Adrenal gland (tissue), 12 donors: ENCODE data around the gene UNC13B. TPM values are rescaled to one million over a fixed set of nuclear protein-coding genes. Genes with fewer than 3 reads are reported as not detected.

ENCODE experiments used
- DNase-seq, 7 donors: peaks; one replicate each; pipeline ENCODE4 v3.0.0-alpha.2; 2019 to 2020
- H3K27ac ChIP-seq, 5 donors: fragments of 200-600 bp; sonication (generic) in 4 of 5; 1 replicate in 3 of 5; 2 replicates in 2 of 5; pipeline versions ENCODE4 v1.5.1 to v1.8.0; 2016 to 2020; ENCODE audit warnings: mild to moderate bottlenecking in 1 of 5
- H3K27me3 ChIP-seq: fragments of 200-600 bp; 2 replicates; pipeline ENCODE4 v1.8.0; 2021
- H3K36me3 ChIP-seq, 2 donors: fragments of 200-600 bp; replicated peaks in 1 of 2; 1 replicate in 1 of 2; 2 replicates in 1 of 2; pipeline versions ENCODE4 v1.5.1 to v1.8.0; 2018 to 2022
- H3K4me1 ChIP-seq, 2 donors: fragments of 200-600 bp; replicated peaks in 1 of 2; 1 replicate in 1 of 2; 2 replicates in 1 of 2; pipeline versions ENCODE4 v1.5.1 to v1.8.0; 2018 to 2021
- H3K4me3 ChIP-seq, 4 donors: fragments of 200-600 bp; sonication (generic) in 3 of 4; one replicate each; pipeline ENCODE4 v1.5.1; 2016 to 2018
- H3K9me3 ChIP-seq, 3 donors: fragments of 200-600 bp; sonication (generic) in 1 of 3; replicated peaks in 1 of 3; 1 replicate in 2 of 3; 2 replicates in 1 of 3; pipeline versions ENCODE4 v1.5.1 to v1.8.0; 2016 to 2021
- CTCF ChIP-seq, 6 experiments: fragments of 450-650 bp in 4 of 6; fragments of 200-600 bp in 2 of 6; sonication (generic) in 1 of 6; IDR thresholded peaks; 1 replicate in 5 of 6; 2 replicates in 1 of 6; pipeline versions ENCODE4 v1.5.1 to v1.8.0; 2016 to 2021; ENCODE audit warnings: antibody characterized with exemption in 6 of 6, mild to moderate bottlenecking in 2 of 6, moderate library complexity in 1 of 6
- POLR2A ChIP-seq, 2 donors: fragments of 450-650 bp; IDR thresholded peaks; one replicate each; pipeline ENCODE4 v1.6.1; 2017; ENCODE audit warnings: antibody characterized with exemption in 2 of 2, mild to moderate bottlenecking in 2 of 2, moderate library complexity in 1 of 2
- WGBS, 4 donors: extraction: QIAGEN DNeasy Blood & Tissue Kit in 2 of 4; methylation state at CpG; one replicate each; pipeline versions ENCODE4 v1.1.5 to v1.1.7; 2013 to 2017; 5-methylcytosine and 5-hydroxymethylcytosine counted together
- intact Hi-C, 2 donors: fragments of 100-400 bp; cut with DNase I; formaldehyde crosslinking; loops; one replicate each; pipeline versions ENCODE4 v1.14.1 to v1.15.0; 2022 to 2023
- polyA plus RNA-seq, 3 donors: library from polyadenylated mRNA; stranded (reverse); fragments of 200-250 nt in 2 of 3; fragments of 350-450 nt in 1 of 3; fragmentation: Illumina TruSeq in 1 of 3; extraction: RNeasy Lipid Tissue Mini Kit (QIAGEN cat#74804) in 1 of 3; gene quantifications; one replicate each; pipeline ENCODE4 v1.2.3, GENCODE V29; 2013 to 2014
- total RNA-seq, 9 donors: library from RNA; depleted of rRNA in 4 of 9; stranded (reverse); fragments of >200 nt in 4 of 9; fragments of 120-200 nt in 1 of 9; fragmentation: NEBNext Ultra II Directional in 1 of 9; extraction: Animal tissue kit (Norgen Biotek cat#: 25700) in 1 of 9; gene quantifications; one replicate each; pipeline versions ENCODE4 v1.1.0 to v1.2.4, GENCODE V29; 2013 to 2023
- donor health status: healthy with polysubstance abuse.
- donor health status: Bipolar disorder and iron deficiency.
- donor health status: DM: yes; HTN: yes; CAD: no.
- donor health status: DM: no; HTN: no; CAD: no.
- donor health status: DM: no; HTN: no; CAD: no.
- donor health status: DM: yes; HTN: yes; CAD: no.

Gene UNC13B
- total and polyA plus RNA-seq, 12 donors, result 11.1 to 42.2 (median 30.5) TPM

GRCh38 chr9:35267710-35268109, 105.9 kb downstream of the UNC13B start:
- no peaks in the 10 kb centered on the region for H3K4me1 ChIP-seq
- no peak for DNase-seq
- H3K27ac ChIP-seq, result no peak overlapping the region
- H3K36me3 ChIP-seq, result no peaks in the 10 kb centered on the region
- no peaks in the 10 kb centered on the region for H3K27me3 ChIP-seq
- H3K4me3 ChIP-seq, result no peak overlapping the region
- intact Hi-C loops, result no loop called here
- H3K9me3 ChIP-seq, result no peaks in the 10 kb centered on the region
- TF ChIP-seq POLR2A (IDR thresholded peaks at IDR 0.05) (no peak), CTCF (IDR thresholded peaks at IDR 0.05) (no peak)

DNA sequence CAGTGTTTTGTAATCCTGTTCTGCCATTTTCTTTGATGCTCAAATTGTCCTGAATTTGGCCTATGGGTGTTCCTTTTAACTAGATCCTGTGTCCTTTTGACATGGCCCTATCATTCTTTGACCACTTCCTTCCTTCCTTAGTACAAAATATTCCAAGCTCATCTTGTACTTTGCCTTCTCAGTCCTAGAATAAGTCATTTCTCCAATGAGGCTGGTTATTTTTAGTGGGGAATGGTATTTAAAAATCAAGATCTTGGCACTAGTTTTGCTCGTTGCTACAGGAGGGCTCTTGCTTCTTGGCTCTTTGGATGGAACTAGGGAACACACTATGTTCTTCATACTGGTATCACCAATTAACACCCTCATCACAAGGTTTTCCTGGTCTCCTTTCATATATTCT, 108.1 kb downstream of the UNC13B start:
- no peaks in the 10 kb centered on the region for H3K4me1 ChIP-seq
- DNase-seq, result no peak
- 55 to 73% (median 57%) methylated on average over 1 of the region's 1 CpG for WGBS, 4 donors

DNA sequence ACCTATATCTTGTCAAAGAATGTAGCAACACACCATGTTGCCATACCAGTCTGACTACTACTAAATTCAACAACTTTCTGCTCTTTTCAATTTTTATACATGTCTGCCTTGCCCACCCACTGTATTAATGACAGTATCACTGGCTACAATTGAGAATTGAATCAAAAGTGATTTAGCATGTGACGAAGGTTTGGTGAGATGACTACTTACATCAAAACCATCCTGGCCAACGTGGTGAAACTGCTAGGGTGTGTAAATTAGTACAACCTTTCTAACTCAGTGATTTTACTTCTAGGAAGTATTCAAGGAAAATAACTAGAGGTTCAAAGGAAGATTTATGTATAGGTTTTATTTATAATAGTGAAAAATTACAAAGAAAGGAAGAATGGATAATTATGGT, 109.8 kb downstream of the UNC13B start:
- Histone ChIP-seq H3K4me1 (peaks cover 0 to under 1% of the 10 kb centered on the region in 2 donors), H3K4me3 (no peak overlapping the region), H3K27me3 (no peaks in the 10 kb centered on the region), H3K27ac (no peak overlapping the region), H3K36me3 (no peaks in the 10 kb centered on the region), H3K9me3 (no peaks in the 10 kb centered on the region)
- TF ChIP-seq CTCF (IDR thresholded peaks at IDR 0.05) (no peak), POLR2A (IDR thresholded peaks at IDR 0.05) (no peak)
- 37 to 47% (median 44%) methylated on average over 2 of the region's 2 CpGs for WGBS, 4 donors
- intact Hi-C loops, result no loop called here
- DNase-seq, result no peak

More for the DNA sequence above, 108.1 kb downstream of the UNC13B start:
- no peak for TF ChIP-seq POLR2A (IDR thresholded peaks at IDR 0.05)
- TF ChIP-seq CTCF (IDR thresholded peaks at IDR 0.05), result no peak
- H3K36me3 ChIP-seq, result no peaks in the 10 kb centered on the region
- intact Hi-C loops, result no loop called here
- H3K27me3 ChIP-seq, result no peaks in the 10 kb centered on the region
- no peaks in the 10 kb centered on the region for H3K9me3 ChIP-seq
- peak overlapping the region in 1 of 5 donors; percentile 47 for H3K27ac ChIP-seq
- H3K4me3 ChIP-seq, result no peak overlapping the region

GRCh38 chr9:35272989-35273388, 111.2 kb downstream of the UNC13B start:
- peaks cover 0 to 12% of the 10 kb centered on the region in 2 donors for H3K4me1 ChIP-seq
- H3K27ac ChIP-seq, result no peak overlapping the region
- TF ChIP-seq POLR2A (IDR thresholded peaks at IDR 0.05) (no peak), CTCF (IDR thresholded peaks at IDR 0.05) (no peak)
- no peaks in the 10 kb centered on the region for H3K9me3 ChIP-seq
- no peaks in the 10 kb centered on the region for H3K36me3 ChIP-seq
- no peak overlapping the region for H3K4me3 ChIP-seq
- WGBS, 4 donors, result 67 to 84% (median 76%) methylated on average over 2 of the region's 2 CpGs
- H3K27me3 ChIP-seq, result no peaks in the 10 kb centered on the region
- intact Hi-C loops, result no loop called here
- DNase-seq, result no peak
